GM18520 (cell line): Measurements from ENCODE around the gene PLXNA3.

Source experiments
- ATAC-seq: cut with Tn5 transposase; IDR thresholded peaks from one replicate; pipeline ENCODE4 v1.9.1; 2021; ENCODE audit not compliant: unreplicated experiment

PLXNA3 gene

DNA sequence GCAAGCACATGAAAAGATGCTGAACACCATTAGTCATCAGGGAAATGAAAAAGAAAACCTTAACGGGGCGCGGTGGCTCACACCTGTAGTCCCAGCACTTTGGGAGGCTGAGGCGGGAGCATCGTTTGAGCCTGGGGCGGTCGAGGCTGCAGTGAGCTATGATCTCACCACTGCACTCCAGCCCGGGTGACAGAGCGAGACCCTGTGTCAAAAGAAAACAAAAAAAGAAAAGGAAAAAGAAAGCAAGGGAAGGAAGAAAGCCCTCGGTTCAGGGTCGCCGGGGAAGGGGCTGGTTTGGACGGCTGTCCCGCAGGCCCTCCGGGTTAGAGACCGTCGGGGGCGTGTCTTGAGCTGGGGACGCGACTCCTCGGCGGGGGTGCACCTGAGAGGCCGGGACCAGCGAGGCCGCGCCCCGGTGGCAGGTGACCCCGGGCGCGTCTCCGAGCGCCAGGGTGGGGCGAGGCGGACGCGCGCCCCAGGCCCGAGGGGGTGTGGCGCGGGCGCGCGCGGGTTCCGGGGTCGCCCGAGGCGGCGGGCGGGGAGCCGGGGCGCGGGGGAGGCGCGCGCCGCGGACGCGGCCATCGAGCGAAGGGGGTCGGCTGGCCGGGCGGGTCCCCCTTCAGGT, 478 bp upstream of the PLXNA3 start:
- ATAC-seq, result peak; percentile 54

DNA sequence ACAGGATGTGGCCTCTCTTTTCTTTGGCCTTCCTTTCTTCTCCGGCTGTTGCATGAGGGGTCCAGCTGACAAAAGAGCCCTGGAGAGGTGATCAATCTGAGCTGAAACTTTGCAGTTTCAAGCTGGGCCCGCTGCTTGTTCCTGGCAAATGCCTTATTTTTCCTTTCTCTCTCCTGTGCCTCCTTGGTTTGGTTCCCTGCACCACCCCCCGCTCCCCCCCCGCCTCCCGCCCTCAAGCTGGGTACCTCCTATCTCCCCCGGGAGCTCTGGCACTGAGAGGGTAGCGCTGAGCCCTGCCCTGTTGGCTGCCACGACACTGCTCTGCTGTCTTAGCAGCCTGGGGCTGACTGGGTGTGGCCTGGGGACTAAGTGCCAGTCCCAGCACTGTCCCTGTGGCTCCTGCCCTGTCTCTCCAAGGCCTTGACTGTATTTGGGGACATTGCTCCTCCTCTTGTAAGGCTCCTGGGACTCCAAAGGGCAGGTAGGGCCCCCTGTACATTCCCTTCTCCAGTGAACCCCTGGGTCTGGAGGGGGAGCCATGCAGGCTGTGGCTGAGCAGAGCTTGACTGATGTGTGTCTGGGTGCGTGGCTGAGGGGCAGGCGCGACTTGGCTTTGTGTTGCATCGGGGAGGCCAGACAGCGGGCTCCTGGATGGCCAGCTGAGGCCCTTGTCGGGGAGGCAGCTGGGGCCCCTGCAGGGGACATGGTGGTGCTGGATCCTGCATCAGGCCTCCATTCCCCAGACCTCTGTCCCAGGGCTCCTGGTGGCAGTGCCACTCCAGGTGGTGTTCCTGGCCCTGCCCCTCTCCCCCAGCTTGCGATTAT, 1.1 kb downstream of the PLXNA3 start:
- no peak for ATAC-seq

DNA sequence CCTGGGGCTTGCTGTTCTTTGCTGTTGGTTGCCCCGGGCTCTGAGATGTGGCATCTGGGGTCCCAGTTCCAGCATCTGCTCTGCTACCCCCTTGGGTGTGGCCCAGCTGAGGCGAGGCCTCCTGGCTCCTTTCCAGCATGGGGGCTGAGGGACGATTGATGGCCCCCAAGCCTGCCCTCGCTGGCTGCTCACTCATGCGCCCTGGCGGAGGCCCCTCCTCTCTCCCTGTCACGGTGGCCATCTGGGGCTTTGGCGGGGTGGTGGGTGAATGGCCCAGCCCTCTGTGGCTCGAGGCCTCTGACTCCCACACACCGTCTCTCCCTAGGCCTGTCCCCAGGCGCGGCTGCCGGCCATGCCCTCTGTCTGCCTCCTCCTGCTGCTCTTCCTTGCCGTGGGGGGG, 1.8 kb downstream of the PLXNA3 start:
- ATAC-seq, result no peak

DNA sequence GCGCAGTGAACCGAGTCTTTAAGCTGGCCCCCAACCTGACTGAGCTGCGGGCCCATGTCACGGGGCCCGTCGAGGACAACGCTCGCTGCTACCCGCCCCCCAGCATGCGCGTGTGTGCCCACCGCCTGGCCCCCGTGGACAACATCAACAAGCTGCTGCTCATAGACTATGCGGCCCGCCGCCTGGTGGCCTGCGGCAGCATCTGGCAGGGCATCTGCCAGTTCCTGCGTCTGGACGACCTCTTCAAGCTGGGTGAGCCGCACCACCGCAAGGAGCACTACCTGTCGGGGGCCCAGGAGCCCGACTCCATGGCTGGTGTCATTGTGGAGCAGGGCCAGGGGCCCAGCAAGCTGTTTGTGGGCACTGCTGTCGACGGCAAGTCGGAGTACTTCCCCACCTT, 2.2 kb downstream of the PLXNA3 start:
- no peak for ATAC-seq

DNA sequence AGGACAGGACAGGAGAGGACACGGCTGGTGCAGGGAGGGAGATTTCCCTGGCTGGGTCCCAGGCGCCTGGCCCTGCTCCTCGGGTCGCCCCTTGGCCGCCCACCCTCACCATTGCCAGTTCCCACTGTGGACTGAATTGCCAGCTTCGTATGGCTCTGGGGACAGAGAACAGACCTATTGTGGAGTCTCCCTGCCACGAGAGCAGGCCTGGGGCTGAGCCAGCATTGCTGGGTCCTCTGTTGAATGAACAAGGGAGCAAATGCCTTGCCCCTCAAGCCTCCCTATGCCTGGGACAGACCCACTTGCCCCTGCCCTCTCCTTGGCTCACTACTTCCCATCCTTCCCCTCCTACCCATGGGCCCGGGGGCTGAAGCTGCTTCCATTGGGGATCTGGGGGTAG, 4.3 kb downstream of the PLXNA3 start:
- no peak for ATAC-seq

DNA sequence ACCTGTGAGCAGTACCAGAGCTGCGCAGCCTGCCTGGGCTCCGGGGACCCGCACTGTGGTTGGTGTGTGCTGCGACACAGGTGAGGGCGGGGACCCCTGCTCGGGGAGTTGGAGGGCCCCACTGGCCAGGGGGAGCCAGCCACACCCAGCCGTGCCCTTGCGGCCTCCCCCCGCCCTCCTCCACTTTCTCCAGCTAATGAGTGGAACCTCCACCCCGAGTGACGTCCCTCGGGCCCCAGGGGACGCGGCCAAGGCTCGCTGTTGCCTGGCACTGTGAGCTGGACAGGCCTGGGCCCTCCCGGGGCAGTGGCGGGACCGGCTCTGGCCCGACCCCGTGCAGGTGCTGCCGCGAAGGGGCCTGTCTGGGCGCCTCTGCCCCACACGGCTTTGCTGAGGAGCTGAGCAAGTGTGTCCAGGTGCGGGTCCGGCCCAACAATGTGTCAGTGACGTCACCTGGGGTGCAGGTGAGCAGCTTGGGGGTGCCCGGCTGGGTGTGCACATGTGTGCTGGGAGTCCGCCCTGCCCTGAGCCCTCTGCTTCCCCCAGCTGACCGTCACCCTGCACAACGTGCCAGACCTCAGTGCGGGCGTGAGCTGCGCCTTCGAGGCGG, 5.6 kb downstream of the PLXNA3 start:
- no peak for ATAC-seq

DNA sequence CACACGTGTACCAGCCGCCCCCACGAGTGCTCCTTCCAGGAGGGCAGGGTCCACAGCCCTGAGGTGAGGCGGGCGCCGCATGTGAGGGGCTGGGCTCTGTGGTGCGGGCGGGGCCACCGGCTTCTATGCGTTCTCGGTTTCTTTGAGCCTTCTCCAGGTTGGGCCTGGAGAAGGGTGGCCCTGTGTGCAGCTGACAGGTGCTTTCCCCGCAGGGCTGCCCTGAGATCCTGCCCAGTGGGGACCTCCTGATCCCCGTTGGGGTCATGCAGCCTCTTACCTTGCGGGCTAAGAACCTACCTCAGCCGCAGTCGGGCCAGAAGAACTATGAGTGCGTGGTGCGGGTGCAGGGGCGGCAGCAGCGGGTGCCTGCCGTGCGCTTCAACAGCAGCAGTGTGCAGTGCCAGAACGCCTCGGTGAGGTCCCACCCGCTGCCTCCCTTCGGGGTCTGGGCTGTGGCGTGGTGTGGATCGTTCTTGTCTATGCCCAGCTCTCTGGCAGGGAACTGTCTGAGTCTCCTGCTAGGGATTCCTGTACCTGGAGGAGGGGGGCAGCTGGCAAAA, 6.8 kb downstream of the PLXNA3 start:
- no peak for ATAC-seq

DNA sequence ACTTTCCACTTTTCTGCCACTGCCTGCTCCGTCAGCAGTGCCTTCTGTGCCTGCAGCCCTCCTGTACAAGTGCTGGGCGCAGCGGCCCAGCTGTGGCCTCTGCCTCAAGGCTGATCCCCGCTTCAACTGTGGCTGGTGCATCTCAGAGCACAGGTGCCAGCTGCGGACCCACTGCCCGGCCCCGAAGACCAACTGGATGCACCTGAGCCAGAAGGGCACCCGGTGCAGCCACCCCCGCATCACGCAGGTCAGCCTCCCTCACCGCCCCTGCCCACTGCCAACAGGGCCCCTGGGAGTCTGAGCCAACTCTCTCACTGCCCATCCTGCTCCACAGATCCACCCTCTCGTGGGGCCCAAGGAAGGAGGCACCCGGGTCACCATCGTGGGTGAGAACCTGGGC, 7.5 kb downstream of the PLXNA3 start:
- ATAC-seq, result no peak

DNA sequence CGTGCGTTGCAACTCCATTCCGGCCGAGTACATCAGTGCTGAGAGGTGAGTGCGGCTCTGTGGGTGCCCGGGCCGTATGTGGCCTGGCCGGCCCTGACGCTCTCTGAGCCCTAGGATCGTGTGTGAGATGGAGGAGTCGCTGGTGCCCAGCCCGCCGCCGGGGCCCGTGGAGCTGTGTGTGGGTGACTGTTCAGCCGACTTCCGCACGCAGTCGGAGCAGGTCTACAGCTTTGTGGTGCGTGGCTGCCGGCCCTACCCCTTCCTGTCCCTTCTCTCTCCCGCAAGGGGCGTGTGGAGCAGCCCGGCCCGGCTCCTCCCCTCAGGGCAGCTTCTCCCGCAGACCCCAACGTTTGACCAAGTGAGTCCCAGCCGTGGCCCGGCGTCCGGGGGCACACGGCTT, 8.0 kb downstream of the PLXNA3 start:
- ATAC-seq, result no peak

DNA sequence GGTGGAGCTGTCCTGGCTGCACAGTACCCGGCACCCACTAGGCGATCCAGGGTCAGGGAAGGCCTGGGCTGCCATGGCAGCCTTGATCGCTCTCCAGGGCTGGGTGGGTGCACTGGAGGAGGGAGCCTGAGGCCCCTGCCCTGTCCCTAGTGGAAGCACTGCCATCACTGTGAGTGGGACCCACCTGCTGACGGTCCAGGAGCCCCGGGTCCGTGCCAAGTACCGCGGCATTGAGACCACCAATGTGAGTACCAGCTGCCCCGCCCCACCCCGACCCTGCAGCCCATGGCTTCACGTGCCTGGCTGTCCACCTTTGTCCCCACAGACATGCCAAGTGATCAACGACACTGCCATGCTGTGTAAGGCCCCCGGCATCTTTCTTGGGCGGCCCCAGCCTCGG, 8.8 kb downstream of the PLXNA3 start:
- no peak for ATAC-seq

DNA sequence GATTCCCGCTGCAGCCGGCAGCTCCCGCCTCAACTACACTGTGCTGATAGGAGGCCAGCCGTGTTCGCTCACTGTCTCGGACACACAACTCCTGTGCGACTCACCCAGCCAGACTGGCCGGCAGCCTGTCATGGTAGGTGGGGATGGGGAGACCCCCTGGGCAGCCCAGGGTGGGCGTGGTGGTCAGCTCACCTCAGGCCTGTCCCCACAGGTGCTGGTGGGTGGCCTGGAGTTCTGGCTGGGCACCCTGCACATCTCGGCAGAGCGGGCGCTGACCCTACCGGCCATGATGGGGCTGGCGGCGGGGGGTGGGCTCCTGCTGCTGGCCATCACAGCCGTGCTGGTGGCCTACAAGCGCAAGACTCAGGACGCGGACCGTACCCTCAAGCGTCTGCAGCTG, 9.5 kb downstream of the PLXNA3 start:
- no peak for ATAC-seq

DNA sequence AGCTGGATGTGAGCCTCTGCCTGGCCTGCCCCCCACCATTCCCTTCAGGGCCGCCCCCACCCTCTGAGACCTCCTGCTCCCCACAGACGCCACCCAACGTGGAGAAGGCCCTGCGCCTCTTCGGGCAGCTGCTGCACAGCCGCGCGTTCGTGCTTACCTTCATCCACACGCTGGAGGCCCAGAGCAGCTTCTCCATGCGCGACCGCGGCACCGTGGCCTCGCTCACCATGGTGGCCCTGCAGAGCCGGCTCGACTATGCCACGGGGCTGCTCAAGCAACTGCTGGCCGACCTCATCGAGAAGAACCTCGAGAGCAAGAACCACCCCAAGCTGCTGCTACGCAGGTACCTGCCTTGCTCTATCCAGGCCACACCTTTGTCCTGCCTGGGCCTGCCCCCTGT, 10.1 kb downstream of the PLXNA3 start:
- no peak for ATAC-seq

DNA sequence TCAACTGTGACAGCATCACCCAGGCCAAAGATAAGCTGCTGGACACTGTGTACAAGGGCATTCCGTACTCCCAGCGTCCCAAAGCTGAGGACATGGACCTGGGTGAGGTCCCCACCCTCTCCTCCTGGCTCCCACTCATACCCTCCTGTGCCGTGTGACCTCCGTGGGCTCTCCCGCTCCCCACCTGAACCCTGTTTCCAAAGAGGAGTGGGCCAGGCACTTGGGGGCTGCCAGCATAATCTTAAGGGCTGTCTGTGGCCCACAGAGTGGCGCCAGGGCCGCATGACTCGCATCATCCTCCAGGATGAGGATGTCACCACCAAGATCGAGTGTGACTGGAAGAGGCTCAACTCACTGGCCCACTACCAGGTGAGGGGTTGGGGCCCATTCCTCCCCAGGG, 11.0 kb downstream of the PLXNA3 start:
- ATAC-seq, result no peak

DNA sequence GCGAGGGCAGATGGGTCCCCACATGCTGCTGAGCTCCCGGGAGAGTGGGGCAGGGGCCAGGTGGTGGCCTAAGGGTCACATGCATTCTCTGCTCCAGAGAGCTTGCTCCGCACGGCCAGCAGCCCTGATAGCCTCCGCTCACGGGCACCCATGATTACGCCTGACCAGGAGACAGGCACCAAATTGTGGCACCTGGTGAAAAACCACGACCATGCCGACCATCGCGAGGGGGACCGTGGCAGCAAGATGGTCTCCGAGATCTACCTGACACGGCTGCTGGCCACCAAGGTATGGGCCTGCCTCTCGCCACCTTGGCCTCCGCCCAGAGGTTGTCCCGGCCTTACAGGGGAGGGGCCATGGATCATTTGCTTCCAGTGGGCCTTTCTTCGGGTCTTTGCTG, 11.8 kb downstream of the PLXNA3 start:
- no peak for ATAC-seq

DNA sequence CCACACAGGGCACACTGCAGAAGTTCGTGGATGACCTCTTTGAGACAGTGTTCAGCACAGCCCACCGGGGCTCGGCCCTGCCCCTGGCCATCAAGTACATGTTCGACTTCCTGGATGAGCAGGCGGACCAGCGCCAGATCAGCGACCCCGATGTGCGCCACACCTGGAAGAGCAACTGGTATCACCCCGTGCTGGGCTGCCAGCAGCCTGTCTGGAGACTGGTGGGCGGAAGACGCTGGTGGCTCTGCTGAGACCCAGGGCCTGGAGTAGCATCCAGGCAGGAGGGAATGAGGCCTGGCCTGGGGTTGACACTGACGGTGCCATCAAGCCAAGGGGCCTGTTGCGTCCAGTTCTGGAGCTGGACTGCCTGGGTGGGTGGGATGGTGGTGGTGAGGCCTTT, 12.4 kb downstream of the PLXNA3 start:
- no peak for ATAC-seq

DNA sequence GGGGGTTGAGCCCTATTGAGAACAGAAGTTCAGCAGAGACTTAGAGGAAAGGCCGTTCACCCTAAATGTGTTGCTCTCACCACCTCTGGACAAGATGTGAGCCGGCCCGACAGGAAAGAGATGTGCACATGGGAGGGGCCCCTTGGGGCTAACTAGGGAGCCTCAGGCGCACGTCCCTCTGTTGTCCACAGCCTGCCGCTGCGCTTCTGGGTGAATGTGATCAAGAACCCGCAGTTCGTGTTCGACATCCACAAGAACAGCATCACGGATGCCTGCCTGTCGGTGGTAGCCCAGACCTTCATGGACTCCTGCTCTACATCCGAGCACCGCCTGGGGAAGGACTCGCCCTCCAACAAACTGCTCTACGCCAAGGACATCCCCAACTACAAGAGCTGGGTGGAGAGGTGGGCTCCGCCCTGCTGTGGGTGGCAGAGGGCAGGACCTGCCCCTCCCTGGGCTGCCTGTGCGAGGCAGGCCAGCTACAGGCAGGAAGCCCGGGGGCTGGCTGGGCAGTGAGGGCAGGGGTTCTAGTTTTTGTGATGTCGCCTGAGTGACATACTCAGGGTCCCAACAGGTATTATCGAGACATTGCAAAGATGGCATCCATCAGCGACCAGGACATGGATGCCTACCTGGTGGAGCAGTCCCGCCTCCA, 13.0 kb downstream of the PLXNA3 start:
- no peak for ATAC-seq

DNA sequence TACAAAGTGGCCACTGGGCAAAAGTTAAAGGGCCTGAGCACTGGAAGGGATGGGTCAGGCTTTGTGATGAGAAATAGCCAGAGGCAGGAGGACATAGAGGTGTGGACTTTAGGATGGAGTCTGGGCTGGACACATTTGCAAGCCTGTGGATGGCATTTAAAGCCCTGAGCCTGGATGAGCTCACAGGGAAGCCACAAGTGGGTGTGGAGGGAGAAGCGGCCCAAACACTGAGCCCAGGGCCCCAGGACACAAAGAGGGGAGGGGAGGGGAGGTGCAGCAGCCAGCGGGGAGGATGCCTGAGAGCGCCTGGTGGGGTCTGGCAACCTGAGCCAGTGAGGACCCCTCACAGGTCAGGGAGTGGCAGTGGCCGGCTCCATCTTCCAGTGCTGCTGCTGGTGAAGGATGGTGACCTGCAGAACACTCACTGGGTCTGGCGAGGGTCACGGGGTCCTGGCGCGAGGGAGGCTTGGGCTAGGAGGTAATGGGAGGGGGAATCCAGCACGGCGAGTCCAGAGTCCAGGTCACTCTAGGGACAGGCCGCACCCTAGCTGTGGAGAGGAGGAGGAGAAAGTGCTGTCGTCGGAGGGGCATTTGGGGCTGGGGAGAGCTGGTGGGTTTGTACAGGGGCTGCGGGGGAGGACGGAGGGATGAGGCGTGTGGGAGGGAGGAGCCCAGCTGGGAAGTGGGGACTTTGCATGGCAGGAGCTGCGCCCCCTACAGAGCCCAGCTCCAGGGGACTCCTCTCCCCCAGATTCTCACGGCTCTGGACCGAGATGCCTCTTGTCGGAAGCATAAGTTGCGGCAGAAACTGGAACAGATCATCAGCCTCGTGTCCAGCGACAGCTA, 14.0 kb downstream of the PLXNA3 start:
- no peak for ATAC-seq

DNA sequence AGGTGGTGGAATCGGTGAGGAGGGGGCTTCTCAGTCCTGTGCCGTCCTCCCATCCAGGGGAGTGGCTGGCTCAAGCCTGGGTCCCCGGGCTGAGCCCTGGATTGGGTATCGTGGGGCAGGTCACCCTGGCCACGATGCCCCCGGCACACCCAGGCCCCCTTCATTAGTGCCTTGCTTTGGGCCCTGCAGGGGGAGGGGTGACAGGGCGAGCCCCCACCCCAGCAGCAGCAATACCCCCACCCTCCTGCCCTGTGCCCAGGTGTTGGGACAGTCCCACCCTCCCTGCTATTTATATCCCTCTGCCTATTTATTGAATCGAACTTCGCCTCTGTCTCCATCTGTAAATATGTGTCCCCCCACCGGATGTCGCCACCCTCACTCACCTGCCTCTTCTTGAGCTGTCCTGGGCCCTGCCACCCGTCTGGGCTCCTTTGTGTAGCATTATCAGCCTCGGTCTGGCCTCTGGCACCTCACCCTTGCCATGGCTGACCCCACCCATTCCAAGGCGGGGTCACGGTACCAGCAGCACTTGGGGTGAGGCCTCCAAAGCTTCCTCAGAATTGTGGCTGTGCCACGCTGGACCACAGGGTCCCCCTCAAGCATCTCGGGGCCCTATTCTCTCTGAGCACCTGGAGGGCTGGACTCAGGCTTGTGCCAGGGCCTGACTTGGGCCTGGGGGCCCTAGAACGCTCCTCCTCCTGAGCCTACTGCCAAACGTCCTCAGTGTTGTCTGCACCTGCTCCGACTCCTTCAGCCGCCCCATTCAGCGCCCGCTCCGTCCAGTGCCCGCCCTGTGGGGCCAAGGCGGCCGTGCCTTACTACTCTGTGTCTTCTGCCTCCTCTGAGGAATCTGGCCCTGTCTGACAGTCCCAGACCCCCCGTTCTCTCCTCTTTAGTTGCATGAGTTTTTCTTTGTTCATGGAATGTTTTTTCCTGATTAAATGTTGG, 14.9 kb downstream of the PLXNA3 start:
- ATAC-seq, result no peak

DNA sequence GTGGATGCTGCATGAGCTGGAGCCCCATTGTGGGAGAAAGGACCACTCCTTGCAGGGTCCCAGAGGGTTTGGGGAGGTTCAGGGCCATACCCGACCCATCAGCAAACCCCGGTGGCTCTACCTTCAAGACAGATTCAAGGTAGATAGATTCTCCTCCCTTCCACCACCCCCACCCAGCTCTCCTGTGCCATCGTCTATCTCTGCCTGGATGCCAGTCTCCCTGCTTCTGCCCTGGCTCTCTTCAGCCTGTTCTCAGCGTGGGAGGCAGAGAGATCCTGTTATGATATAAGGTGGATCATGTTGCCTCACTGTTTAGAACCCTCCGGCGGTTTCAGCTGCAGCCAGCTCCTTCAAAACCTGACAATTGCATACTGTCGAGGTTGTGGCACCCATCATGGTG, 15.6 kb downstream of the PLXNA3 start:
- ATAC-seq, result no peak

DNA sequence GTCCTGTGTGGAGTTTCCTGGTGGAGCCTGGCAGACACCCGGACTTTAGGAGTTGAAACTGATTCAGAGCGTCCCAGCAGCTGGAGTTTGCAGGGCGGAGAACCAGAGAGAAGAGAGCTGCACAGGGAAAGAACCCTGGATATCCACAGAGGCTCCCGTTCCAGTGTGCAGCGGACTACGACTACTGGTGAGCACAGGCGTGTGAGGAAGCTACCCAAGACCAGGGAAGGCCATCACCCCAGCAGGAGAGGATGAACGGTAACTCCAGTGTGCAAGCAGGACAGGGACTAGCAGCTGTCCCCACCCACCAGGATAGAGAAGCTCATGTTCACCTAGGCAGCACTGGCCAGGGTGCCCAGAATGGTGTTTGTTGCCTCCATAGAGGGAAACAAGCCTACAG, 18.7 kb downstream of the PLXNA3 start:
- ATAC-seq, result no peak
